GM12892 (cell line): ENCODE data around the gene PKN2.

ENCODE experiments used
- POLR2A ChIP-seq: IDR thresholded peaks from 2 replicates; pipeline ENCODE4 v1.6.1; 2011; ENCODE audit warnings: low read depth, low read length, control low read depth
- POLR2AphosphoS5 ChIP-seq: IDR thresholded peaks from 2 replicates; pipeline ENCODE4 v1.6.1; 2011; ENCODE audit warnings: low read depth, low read length, control low read depth
- TAF1 ChIP-seq: IDR thresholded peaks from 2 replicates; pipeline ENCODE4 v1.6.1; 2011; ENCODE audit warnings: low read depth, mild to moderate bottlenecking, control low read depth, low read length, borderline replicate concordance

DNA sequence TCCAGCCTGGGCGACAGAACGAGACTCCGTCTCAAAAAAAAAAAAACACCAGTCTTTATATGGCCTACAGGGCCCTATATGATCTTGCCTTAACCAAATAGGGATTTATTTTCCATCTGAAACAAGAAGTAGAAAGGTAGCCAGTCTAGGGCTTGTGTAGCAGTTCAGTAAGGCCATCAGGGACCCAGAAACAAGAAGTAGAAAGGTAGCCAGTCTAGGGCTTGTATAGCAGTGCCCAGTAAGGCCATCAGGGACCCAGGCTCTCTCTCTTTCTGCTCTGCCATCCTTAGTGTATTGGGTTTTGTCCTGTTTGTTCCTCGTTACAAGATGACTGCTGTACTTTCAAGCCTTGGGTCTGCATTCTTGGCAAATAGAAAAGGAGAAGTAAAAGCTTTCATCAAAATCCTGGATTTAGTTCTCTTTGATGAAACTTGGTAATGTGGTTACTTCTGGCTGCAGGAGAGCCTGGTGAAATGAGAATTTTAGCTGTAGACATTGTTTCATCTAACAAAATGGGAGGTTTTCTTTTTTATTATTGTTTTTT, 46.1 kb downstream of the PKN2 start:
- no peak for TF ChIP-seq POLR2AphosphoS5
- no peak for TF ChIP-seq POLR2A
- no peak for TF ChIP-seq TAF1
